IPS-15b (cell line): Measurements from ENCODE around the gene GNA15.

Experiments
- H3K27me3 ChIP-seq: one replicate; pipeline ENCODE4 v1.6.1; 2013; ENCODE audit warnings: low read length; ENCODE audit not compliant: control insufficient read depth, insufficient read depth
- H3K36me3 ChIP-seq: one replicate; pipeline ENCODE4 v1.6.1; 2013; ENCODE audit warnings: low read length; ENCODE audit not compliant: control insufficient read depth, insufficient read depth
- H3K4me1 ChIP-seq: one replicate; pipeline ENCODE4 v1.6.1; 2013; ENCODE audit warnings: mild to moderate bottlenecking, low read length; ENCODE audit not compliant: control insufficient read depth, insufficient read depth
- H3K4me3 ChIP-seq: one replicate; pipeline ENCODE4 v1.5.1; 2013; ENCODE audit warnings: low read depth, low read length
- H3K9ac ChIP-seq: one replicate; pipeline ENCODE4 v1.6.1; 2013; ENCODE audit warnings: low read depth, mild to moderate bottlenecking, low read length
- H3K9me3 ChIP-seq: one replicate; pipeline ENCODE4 v1.6.1; 2013; ENCODE audit warnings: mild to moderate bottlenecking, low read length; ENCODE audit not compliant: control insufficient read depth, insufficient read depth

Gene GNA15

DNA sequence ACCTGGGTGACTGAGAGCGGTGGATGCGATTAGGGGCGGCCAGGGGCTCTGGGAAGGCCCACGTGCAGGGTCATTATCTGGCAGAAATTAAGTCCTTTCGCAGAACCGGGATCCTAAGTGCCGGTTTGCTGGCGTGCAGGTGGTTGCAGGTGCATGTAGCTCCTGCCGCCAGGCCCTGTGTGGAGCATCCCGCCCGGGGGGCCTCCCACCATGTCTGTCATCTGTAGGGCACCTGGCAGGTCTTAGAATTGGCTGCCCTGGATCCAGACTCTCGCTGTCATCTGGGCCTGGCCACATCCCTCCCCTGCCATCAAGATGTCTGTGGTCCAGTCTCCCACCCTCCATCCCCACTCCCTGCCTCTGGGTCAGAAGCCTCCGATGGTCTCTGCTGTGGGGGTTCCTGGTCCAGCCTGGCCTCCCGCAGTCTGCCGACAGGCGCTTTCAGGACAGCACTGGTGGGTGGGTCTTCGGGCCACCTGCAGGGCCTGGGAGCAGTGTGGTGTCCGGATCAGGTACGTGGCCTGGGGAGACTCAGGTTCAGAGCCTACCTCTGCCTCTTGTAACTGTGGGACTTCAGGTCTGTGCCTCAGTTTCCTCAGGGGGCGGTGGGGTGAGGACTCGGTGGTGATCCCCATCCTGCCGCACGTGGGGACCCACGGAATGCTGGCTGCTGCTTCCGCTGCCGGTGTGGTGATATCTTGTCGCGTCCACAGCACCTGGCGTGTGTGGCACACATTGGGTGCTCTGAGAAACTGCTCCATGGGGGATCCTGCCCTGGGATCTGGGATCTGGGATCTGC, 36.3 kb upstream of the GNA15 start:
- H3K4me1 ChIP-seq, result no peaks in the 10 kb centered on the region
- H3K36me3 ChIP-seq, result no peaks in the 10 kb centered on the region
- no peaks in the 10 kb centered on the region for H3K27me3 ChIP-seq
- peak overlapping the region; percentile 37 for H3K9ac ChIP-seq
- no peaks in the 10 kb centered on the region for H3K9me3 ChIP-seq
- H3K4me3 ChIP-seq, result no peak overlapping the region

DNA sequence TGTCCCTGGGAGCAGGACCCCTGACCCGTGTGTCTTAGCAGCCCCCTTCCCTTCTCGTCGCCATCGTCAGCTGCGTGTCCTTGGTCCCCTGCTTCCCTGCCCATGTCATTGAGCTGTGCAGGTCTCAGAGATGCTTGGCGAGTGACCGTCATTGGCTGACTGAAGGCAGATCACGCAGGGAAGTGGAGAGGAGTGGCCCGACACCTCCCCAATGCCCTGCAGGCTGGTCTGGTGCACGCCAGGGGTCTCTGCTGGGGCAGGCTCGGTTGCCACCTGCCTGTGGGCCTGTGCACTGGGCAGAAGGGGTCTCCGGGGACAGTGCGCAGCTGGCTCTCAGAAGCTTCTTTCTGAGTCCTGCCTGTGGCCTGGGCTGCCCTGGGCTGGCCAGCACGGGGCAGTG, 35.5 kb upstream of the GNA15 start:
- Histone ChIP-seq H3K4me1 (no peaks in the 10 kb centered on the region), H3K9ac (no peak overlapping the region), H3K9me3 (no peaks in the 10 kb centered on the region)

DNA sequence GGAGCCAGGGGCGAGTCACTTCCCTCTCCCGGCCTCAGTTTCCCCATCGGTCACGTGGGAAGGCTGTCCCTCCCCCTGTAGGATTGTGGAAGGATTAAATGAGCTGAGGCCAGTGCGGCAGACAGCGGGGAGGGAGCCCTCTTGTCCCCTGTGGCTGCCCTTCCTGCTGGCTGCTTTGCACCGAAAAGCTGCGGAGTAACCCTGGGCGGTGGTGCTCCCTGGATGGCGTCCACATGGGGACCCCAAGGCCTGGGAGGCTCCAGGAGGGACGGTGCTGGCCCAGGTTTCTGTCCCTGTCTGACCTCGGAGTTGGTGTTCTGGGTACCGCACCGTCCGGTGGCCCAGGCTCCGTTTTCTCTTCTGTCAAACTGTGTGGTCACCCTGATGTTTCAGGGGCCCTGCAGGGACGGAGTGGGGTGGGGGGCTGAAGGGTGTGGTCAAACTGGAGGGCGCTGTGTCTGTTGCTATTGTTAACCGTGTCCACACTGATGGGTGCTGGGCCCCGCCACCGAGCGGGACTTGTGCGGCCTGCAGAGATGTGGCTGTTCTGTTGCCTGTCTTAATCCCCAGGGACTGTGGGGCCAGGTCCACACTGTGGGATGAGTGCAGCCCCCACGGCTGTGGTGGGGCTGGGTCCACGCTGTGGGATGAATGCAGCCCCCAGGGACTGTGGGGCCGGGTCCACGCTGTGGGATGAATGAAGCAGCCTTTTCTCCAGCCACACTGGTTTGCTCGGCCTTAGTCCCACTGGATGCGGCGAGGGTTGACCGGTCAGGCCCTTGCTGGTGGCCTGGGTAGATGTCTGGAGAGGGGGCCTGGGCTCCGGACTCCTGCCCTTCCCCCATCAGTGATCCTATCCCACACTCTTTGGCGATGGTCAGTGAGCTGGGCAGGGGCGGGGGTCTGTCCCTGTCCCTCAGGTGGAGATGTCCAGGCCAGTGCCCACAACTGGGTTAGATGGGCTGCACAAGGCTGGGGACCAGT, 34.8 kb upstream of the GNA15 start:
- no peaks in the 10 kb centered on the region for H3K36me3 ChIP-seq
- H3K9me3 ChIP-seq, result no peaks in the 10 kb centered on the region
- no peak overlapping the region for H3K9ac ChIP-seq
- no peaks in the 10 kb centered on the region for H3K4me1 ChIP-seq
- no peak overlapping the region for H3K4me3 ChIP-seq
- H3K27me3 ChIP-seq, result no peaks in the 10 kb centered on the region

More for the DNA sequence above, 35.5 kb upstream of the GNA15 start:
- Histone ChIP-seq H3K4me3 (no peak overlapping the region), H3K36me3 (no peaks in the 10 kb centered on the region), H3K27me3 (no peaks in the 10 kb centered on the region)

DNA sequence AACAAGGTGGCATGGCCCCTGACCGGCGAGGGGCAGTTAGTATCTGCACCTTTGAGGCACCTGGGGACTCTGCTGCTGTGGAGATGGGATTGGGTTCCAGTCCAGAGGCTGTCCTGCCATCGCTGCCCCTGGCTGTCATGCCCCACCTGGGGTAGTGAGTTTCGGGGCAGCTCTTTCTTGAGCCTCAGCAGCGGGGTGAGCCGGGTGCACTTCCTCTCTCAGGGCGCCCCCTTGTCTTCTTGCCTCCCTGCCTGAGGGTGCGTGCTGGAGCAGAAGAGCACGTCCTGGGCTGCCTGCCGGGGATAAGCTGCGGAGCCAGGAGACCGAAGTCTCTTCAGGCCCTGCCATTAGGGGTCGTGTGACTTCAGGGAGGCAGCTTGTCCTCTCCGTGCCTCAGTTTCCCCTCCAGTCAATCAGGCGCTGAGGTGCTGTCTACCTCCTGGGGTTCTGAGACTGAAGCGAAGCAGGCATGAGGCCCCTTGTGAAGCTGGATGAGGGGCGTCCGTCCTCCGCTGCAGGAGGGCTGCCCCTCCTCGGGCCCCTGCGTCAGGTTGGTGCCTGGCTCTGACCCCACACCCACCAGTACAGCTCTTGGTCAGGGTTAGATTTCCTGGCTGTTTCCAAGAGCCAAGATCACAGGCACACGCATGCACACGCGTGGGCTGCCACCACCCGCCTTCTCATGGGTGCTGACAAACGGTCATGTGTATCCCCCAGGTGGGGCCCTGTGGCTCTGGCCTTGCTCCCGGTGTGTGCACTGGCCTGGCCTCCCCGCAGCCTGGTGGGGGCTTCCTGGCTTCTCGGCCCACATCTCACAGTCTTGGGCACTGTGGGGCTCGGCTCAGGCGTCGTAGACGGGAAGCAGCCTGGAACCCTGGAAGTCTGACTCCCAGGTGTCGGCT, 33.3 kb upstream of the GNA15 start:
- Histone ChIP-seq H3K36me3 (no peaks in the 10 kb centered on the region), H3K27me3 (no peaks in the 10 kb centered on the region), H3K9ac (no peak overlapping the region), H3K9me3 (no peaks in the 10 kb centered on the region), H3K4me3 (no peak overlapping the region), H3K4me1 (no peaks in the 10 kb centered on the region)

DNA sequence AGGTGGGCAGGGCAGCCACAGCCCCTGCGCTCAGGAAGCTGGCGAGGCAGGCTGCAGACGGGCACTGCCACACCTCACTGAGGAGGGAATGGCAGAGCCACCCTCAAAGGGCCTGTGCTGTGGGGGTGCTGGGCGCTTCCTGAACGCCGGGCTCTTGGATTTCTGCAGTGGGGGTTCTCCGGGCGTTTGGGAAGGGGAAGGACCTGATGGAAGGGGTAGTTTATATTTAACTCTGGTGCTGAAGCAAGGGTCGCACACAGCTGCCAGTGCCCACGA, 31.2 kb upstream of the GNA15 start:
- no peak overlapping the region for H3K4me3 ChIP-seq
- no peaks in the 10 kb centered on the region for H3K4me1 ChIP-seq
- H3K27me3 ChIP-seq, result no peaks in the 10 kb centered on the region
- no peak overlapping the region for H3K9ac ChIP-seq
- H3K9me3 ChIP-seq, result no peaks in the 10 kb centered on the region
- no peaks in the 10 kb centered on the region for H3K36me3 ChIP-seq

DNA sequence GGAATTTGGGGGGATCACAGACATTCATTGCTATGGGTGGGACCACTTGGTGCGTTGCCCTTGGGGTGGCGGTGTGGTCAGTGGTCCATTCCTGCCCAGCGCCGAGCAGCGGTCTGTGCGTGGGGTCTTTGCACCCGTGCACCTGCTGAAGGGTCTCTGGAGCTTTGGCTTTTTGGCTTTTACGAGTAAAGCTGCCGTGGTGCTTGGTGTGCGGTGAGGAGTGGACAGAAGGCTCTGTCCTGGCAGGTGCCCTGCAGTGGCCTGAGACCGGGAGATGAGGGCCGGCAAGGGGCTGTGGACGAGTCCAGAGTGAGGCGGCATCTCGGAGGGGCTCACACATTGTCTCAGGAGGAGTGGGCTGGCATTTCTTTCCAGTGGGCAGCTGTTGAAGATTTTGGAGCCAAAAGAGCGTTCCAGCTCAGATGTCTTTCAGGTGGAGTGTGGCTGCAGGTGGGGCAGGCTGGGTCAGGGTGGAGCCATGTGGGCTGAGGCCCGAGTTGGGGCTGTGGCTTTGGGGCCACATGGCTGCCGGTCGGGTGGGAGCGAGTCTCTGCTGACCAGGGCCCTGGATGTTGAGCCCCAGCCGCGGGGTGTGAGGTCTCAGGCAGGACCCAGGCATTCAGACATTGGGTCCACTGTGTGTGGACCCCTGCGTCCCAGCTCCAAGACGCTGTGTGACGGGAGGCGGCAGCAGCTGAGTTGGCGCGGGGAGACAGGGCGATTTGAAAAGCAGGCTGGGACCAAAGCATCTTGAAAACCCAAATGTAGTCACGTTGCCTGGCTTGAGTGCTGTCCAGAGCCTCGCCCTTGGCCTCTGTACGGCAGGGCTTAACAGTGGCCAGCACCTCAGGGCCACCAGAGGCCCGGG, 30.0 kb upstream of the GNA15 start:
- H3K9ac ChIP-seq, result no peak overlapping the region
- H3K9me3 ChIP-seq, result no peaks in the 10 kb centered on the region
- H3K4me1 ChIP-seq, result no peaks in the 10 kb centered on the region
- no peaks in the 10 kb centered on the region for H3K27me3 ChIP-seq
- no peak overlapping the region for H3K4me3 ChIP-seq
- no peaks in the 10 kb centered on the region for H3K36me3 ChIP-seq

DNA sequence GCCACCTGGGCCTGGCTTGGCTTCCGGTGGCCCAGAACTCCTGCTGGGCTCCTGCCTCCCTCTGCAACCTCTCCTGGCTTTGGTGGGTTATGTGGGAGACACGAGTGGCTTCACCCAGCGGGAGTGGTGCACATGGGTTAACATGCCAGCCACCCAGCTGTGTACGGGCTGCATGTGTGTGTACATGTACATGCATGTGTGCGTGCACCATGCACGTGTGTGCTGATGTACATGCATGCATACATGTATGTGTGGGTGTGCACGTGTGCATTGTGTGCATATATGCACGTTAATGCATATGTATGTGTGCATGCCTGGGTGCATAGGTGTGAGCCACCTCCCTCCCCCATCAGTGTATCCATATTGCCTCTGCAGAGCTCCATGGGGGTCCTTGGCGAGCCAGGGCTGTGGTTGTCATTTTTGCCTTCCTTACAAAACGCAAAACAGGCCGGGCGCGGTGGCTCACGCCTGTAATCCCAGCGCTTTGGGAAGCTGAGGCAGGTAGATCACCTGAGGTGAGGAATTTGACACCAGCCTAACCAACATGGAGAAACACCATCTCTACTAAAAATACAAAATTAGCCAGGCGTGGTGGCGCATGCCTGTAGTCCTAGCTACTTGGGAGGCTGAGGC, 29.2 kb upstream of the GNA15 start:
- Histone ChIP-seq H3K27me3 (no peaks in the 10 kb centered on the region), H3K9ac (no peak overlapping the region), H3K4me3 (no peak overlapping the region), H3K9me3 (no peaks in the 10 kb centered on the region), H3K4me1 (no peaks in the 10 kb centered on the region), H3K36me3 (no peaks in the 10 kb centered on the region)

DNA sequence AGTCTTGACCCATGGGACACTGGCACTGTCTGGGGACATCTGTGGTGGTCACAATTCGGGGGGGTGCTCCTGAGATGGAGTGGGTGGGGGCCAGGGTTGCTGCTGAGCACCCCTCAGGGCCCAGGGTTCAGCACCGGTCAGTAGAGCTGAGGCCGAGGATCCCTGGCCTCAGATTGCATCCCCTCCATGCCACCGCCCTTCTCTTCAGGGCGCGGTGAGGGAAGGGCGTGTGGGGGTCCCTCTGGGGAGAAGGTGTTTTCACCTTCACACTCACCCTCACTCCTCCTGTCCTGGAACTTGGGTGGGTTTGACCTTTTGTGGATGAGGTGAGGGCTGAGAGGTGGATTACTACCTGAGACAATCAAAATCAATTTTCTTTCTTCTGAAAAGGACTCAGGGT, 28.2 kb upstream of the GNA15 start:
- Histone ChIP-seq H3K9ac (no peak overlapping the region), H3K4me3 (no peak overlapping the region), H3K4me1 (peaks cover 2% of the 10 kb centered on the region), H3K9me3 (no peaks in the 10 kb centered on the region), H3K36me3 (no peaks in the 10 kb centered on the region), H3K27me3 (no peaks in the 10 kb centered on the region)

DNA sequence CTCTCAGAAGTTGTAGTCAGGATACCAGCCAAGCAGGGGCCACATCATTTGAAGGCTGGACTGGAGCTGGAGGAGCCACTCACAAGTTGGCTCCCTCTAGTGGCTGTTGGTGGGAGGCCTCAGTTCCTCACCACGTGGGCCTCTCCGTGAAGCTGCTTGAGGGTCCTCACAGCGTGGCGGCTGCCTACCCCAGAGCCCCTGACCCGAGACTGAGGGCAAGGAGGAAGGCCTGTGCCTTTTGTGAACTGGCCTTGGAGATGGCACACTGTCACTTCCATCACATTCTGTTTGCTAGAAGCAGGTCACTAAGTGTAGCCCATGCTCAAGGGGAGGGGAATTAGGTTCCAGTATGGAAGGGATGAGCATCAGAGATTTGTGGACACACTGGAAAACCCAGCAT, 27.1 kb upstream of the GNA15 start:
- Histone ChIP-seq H3K4me1 (peaks cover 2% of the 10 kb centered on the region), H3K27me3 (no peaks in the 10 kb centered on the region), H3K4me3 (no peak overlapping the region), H3K9ac (no peak overlapping the region), H3K36me3 (peaks cover 3% of the 10 kb centered on the region), H3K9me3 (no peaks in the 10 kb centered on the region)

DNA sequence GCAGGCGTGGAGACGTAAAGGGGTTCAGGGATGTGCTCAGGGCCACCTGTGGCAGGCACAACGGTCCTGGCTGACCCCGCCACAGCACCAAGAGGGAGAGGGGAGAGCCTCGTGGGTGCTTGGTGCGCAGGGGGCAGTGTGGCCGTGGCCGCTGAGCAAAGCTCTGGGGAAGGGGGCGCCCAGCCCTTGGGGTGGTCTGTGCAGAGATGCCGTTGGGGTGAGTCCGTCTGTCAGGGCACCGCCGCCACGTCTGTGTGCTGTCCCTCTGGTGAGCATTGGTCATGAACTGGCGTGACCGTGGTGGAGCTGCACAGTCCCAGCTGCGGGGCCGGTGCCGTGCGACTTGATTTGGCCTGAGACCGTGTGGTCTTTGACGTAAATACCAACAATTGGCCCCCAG, 26.3 kb upstream of the GNA15 start:
- Histone ChIP-seq H3K9me3 (no peaks in the 10 kb centered on the region), H3K36me3 (peaks cover 6% of the 10 kb centered on the region), H3K4me1 (peaks cover 2% of the 10 kb centered on the region), H3K9ac (no peak overlapping the region), H3K4me3 (no peak overlapping the region), H3K27me3 (no peaks in the 10 kb centered on the region)
